Measurements from ENCODE around the gene NGEF.

Gene NGEF

GRCh38 chr2:232981767-232982360 is 31.2 kb downstream of the NGEF start:
- no peak overlapping the region for H3K9ac ChIP-seq (ENCODE audit: low read depth, low read length)

GRCh38 chr2:232981356-232981755 is 31.7 kb downstream of the NGEF start:
- H3K27ac ChIP-seq (ENCODE audit: low read length), result no peak overlapping the region
- no peaks in the 10 kb centered on the region for H4K20me1 ChIP-seq (ENCODE audit: insufficient read depth, low read length)
- no peaks in the 10 kb centered on the region for H3K9me3 ChIP-seq (ENCODE audit: insufficient read depth, low read length, severe bottlenecking)
- no peaks in the 10 kb centered on the region for H3K4me1 ChIP-seq (ENCODE audit: insufficient read depth, low read length)
- DNase-seq (no peak), ATAC-seq (ENCODE audit: insufficient read depth, low read depth) (no peak)
- no peaks in the 10 kb centered on the region for H3K79me2 ChIP-seq (ENCODE audit: insufficient read depth, low read length)
- H3K27me3 ChIP-seq (ENCODE audit: insufficient read depth, low read length, poor library complexity), result no peaks in the 10 kb centered on the region
- H3K4me3 ChIP-seq (ENCODE audit: low read depth in 1 of 2, low read length in 2 of 2), result no peak overlapping the region
- H2AFZ ChIP-seq (ENCODE audit: low read depth, low read length), result no peak overlapping the region
- no peak overlapping the region for H3K9ac ChIP-seq (ENCODE audit: low read depth, low read length)
- TF ChIP-seq CTCF (IDR thresholded peaks at IDR 0.05; ENCODE audit: borderline replicate concordance, extremely low read depth, low read length, poor library complexity, severe bottlenecking) (no peak), EZH2 (IDR thresholded peaks at IDR 0.05; ENCODE audit: borderline replicate concordance, low read depth, low read length, severe bottlenecking) (no peak)
- H3K4me2 ChIP-seq (ENCODE audit: insufficient read depth, low read length), result no peak overlapping the region
- no peaks in the 10 kb centered on the region for H3K36me3 ChIP-seq (ENCODE audit: insufficient read depth, low read length)

More at GRCh38 chr2:232981767-232982360, 31.2 kb downstream of the NGEF start:
- Histone ChIP-seq H3K4me2 (ENCODE audit: insufficient read depth, low read length) (no peak overlapping the region), H3K79me2 (ENCODE audit: insufficient read depth, low read length) (no peaks in the 10 kb centered on the region), H3K4me3 (ENCODE audit: low read depth in 1 of 2, low read length in 2 of 2) (no peak overlapping the region), H4K20me1 (ENCODE audit: insufficient read depth, low read length) (no peaks in the 10 kb centered on the region), H3K9me3 (ENCODE audit: insufficient read depth, low read length, severe bottlenecking) (no peaks in the 10 kb centered on the region), H2AFZ (ENCODE audit: low read depth, low read length) (no peak overlapping the region), H3K36me3 (ENCODE audit: insufficient read depth, low read length) (no peaks in the 10 kb centered on the region), H3K4me1 (ENCODE audit: insufficient read depth, low read length) (no peaks in the 10 kb centered on the region), H3K27me3 (ENCODE audit: insufficient read depth, low read length, poor library complexity) (no peaks in the 10 kb centered on the region), H3K27ac (ENCODE audit: low read length) (no peak overlapping the region)
- no peak for ATAC-seq (ENCODE audit: insufficient read depth, low read depth)
- TF ChIP-seq EZH2 (IDR thresholded peaks at IDR 0.05; ENCODE audit: borderline replicate concordance, low read depth, low read length, severe bottlenecking), result no peak
- TF ChIP-seq CTCF (IDR thresholded peaks at IDR 0.05; ENCODE audit: borderline replicate concordance, extremely low read depth, low read length, poor library complexity, severe bottlenecking), result no peak
- no peak for DNase-seq

GRCh38 chr2:232980683-232981082 is 32.4 kb downstream of the NGEF start:
- Histone ChIP-seq H3K4me1 (ENCODE audit: insufficient read depth, low read length) (no peaks in the 10 kb centered on the region), H3K4me3 (ENCODE audit: low read depth in 1 of 2, low read length in 2 of 2) (no peak overlapping the region), H3K79me2 (ENCODE audit: insufficient read depth, low read length) (no peaks in the 10 kb centered on the region), H4K20me1 (ENCODE audit: insufficient read depth, low read length) (no peaks in the 10 kb centered on the region), H3K36me3 (ENCODE audit: insufficient read depth, low read length) (no peaks in the 10 kb centered on the region), H3K9ac (ENCODE audit: low read depth, low read length) (no peak overlapping the region), H3K4me2 (ENCODE audit: insufficient read depth, low read length) (no peak overlapping the region), H3K9me3 (ENCODE audit: insufficient read depth, low read length, severe bottlenecking) (no peaks in the 10 kb centered on the region), H2AFZ (ENCODE audit: low read depth, low read length) (no peak overlapping the region), H3K27ac (ENCODE audit: low read length) (no peak overlapping the region), H3K27me3 (ENCODE audit: insufficient read depth, low read length, poor library complexity) (no peaks in the 10 kb centered on the region)
- ATAC-seq (ENCODE audit: insufficient read depth, low read depth) (no peak), DNase-seq (no peak)
- TF ChIP-seq EZH2 (IDR thresholded peaks at IDR 0.05; ENCODE audit: borderline replicate concordance, low read depth, low read length, severe bottlenecking) (no peak), CTCF (IDR thresholded peaks at IDR 0.05; ENCODE audit: borderline replicate concordance, extremely low read depth, low read length, poor library complexity, severe bottlenecking) (no peak)
